ENCODE data around the gene MYRFL.

Gene MYRFL

GRCh38 chr12:69935651-69936100 lies 110.6 kb downstream of the MYRFL start:
- DNase-seq, result no peak

- no peak for DNase-seq
Observed at GRCh38 chr12:69936214-69936731, 111.2 kb downstream of the MYRFL start.

GRCh38 chr12:69936766-69937165 lies 111.7 kb downstream of the MYRFL start:
- no peak for DNase-seq

- no peak for DNase-seq
Observed at GRCh38 chr12:69947123-69947522, 122.1 kb downstream of the MYRFL start.

- DNase-seq, result no peak
Observed at GRCh38 chr12:69947897-69948296, 122.9 kb downstream of the MYRFL start.

- DNase-seq, result no peak
Observed at GRCh38 chr12:69948851-69949250, 123.8 kb downstream of the MYRFL start.

- no peak for DNase-seq
Observed at GRCh38 chr12:69949311-69950002, 124.4 kb downstream of the MYRFL start.

GRCh38 chr12:69951108-69951507 lies 126.1 kb downstream of the MYRFL start:
- no peak for DNase-seq

- DNase-seq, result no peak
Observed at GRCh38 chr12:69952890-69953289, 127.9 kb downstream of the MYRFL start.

GRCh38 chr12:69961246-69961645 lies 136.2 kb downstream of the MYRFL start:
- DNase-seq, result no peak

GRCh38 chr12:69966409-69966808 lies 141.4 kb downstream of the MYRFL start:
- DNase-seq, result no peak

GRCh38 chr12:69966839-69967238 lies 141.8 kb downstream of the MYRFL start:
- no peak for DNase-seq

GRCh38 chr12:69969011-69969410 lies 144.0 kb downstream of the MYRFL start:
- DNase-seq, result no peak

GRCh38 chr12:69972136-69972535 lies 147.1 kb downstream of the MYRFL start:
- DNase-seq, result no peak

GRCh38 chr12:69978020-69978419 lies 153.0 kb downstream of the MYRFL start:
- no peak for DNase-seq

- DNase-seq, result no peak
Observed at GRCh38 chr12:69981881-69982475, 157.0 kb downstream of the MYRFL start.

- DNase-seq, result no peak
Observed at GRCh38 chr12:69984241-69984640, 159.2 kb downstream of the MYRFL start.

- DNase-seq, result no peak
Observed at GRCh38 chr12:69985656-69986055, 160.6 kb downstream of the MYRFL start.

GRCh38 chr12:69986114-69986513 lies 161.1 kb downstream of the MYRFL start:
- no peak for DNase-seq

- no peak for DNase-seq
Observed at GRCh38 chr12:69987579-69988091, 162.6 kb downstream of the MYRFL start.

- no peak for DNase-seq
Observed at GRCh38 chr12:69988481-69989321, 163.7 kb downstream of the MYRFL start.

GRCh38 chr12:69991690-69992288 lies 166.8 kb downstream of the MYRFL start:
- DNase-seq, result no peak

GRCh38 chr12:69993433-69993832 lies 168.4 kb downstream of the MYRFL start:
- no peak for DNase-seq
